Activated T-helper 2 cell treated with anti-CD3 and anti-CD28 coated beads, Interferon-gamma antibody, Interleukin-2, Interleukin-4, amounts not matched to agents 10 μg/mL and 5 μg/mL and 100 μg/mL, durations not matched to agents 14 hours and 24 hours and 36 hours (primary cell): ENCODE results near the gene PPFIBP2. TPM values are rescaled to one million over a fixed set of nuclear protein-coding genes. Genes with fewer than 3 reads are reported as not detected.

ENCODE experiments used
- DNase-seq: peaks from one replicate; pipeline ENCODE4 v3.0.0; 2021; ENCODE audit warnings: low spot score
- H3K27ac Mint-ChIP-seq: one replicate; pipeline ENCODE4 v1.8.0; 2021; ENCODE audit warnings: mixed read lengths
- H3K27me3 Mint-ChIP-seq: one replicate; pipeline ENCODE4 v1.8.0; 2021; ENCODE audit warnings: low read depth, mixed read lengths
- H3K36me3 Mint-ChIP-seq: one replicate; pipeline ENCODE4 v1.8.0; 2021; ENCODE audit warnings: low read depth, mixed read lengths
- H3K4me1 Mint-ChIP-seq: one replicate; pipeline ENCODE4 v1.8.0; 2021; ENCODE audit warnings: low read depth, mixed read lengths
- H3K4me3 Mint-ChIP-seq: one replicate; pipeline ENCODE4 v1.8.0; 2021; ENCODE audit warnings: low read depth, mild to moderate bottlenecking, moderate library complexity, mixed read lengths
- H3K9me3 Mint-ChIP-seq: one replicate; pipeline ENCODE4 v1.8.0; 2021; ENCODE audit warnings: mixed read lengths
- intact Hi-C: fragments of 100-400 bp; cut with micrococcal nuclease; formaldehyde crosslinking; loops from one replicate; pipeline ENCODE4 v1.15.1; 2023
- total RNA-seq: library from RNA; stranded (reverse); gene quantifications from 2 replicates; pipeline ENCODE4 v1.2.3, GENCODE V29; 2022

Gene PPFIBP2
- total RNA-seq, 1 donor from 2014 or later, result 1.1 TPM

DNA sequence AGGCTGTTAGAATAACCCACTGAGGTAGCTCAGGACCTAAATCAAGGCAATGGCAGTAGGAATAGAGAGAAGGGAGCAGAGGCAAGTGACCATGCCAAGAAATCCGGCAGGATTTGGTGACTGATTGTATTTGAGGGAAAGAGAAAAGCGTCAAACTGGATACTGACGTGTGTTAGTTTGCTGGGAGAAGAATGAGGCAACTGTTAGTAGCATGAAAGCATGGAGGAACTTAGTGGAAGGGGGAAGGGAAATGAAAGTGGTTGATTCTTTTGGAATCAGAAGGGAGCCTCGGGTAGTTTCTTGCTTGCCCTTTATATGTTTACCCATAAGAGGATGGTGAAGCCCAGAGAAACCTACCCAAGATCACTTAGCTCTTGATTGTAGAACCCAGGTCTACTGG lies 8.3 kb downstream of the PPFIBP2 start:
- Mint-ChIP-seq H3K4me1 (peaks cover 7% of the 10 kb centered on the region), H3K27ac (no peak overlapping the region), H3K4me3 (no peak overlapping the region), H3K27me3 (peaks cover 7% of the 10 kb centered on the region), H3K9me3 (no peaks in the 10 kb centered on the region), H3K36me3 (no peaks in the 10 kb centered on the region)
- DNase-seq, result no peak
- intact Hi-C loops, result no loop called here

- Mint-ChIP-seq H3K4me3 (no peak overlapping the region), H3K9me3 (no peaks in the 10 kb centered on the region), H3K36me3 (no peaks in the 10 kb centered on the region), H3K4me1 (peaks cover 11% of the 10 kb centered on the region), H3K27ac (no peak overlapping the region), H3K27me3 (peaks cover 5% of the 10 kb centered on the region)
- DNase-seq, result no peak
- intact Hi-C loops, result no loop called here
Measured at GRCh38 chr11:7522546-7522945, 8.7 kb downstream of the PPFIBP2 start.

- intact Hi-C loops, result no loop called here
- H3K27ac Mint-ChIP-seq, result no peak overlapping the region
- peaks cover 3% of the 10 kb centered on the region for H3K27me3 Mint-ChIP-seq
- no peaks in the 10 kb centered on the region for H3K9me3 Mint-ChIP-seq
- no peak overlapping the region for H3K4me3 Mint-ChIP-seq
- H3K4me1 Mint-ChIP-seq, result peaks cover 16% of the 10 kb centered on the region
- no peaks in the 10 kb centered on the region for H3K36me3 Mint-ChIP-seq
- no peak for DNase-seq
Measured at GRCh38 chr11:7523416-7524210, 9.8 kb downstream of the PPFIBP2 start.

GRCh38 chr11:7524462-7525235 lies 10.8 kb downstream of the PPFIBP2 start:
- intact Hi-C loops, result no loop called here
- no peak overlapping the region for H3K27ac Mint-ChIP-seq
- H3K27me3 Mint-ChIP-seq, result peaks cover 3% of the 10 kb centered on the region
- no peaks in the 10 kb centered on the region for H3K36me3 Mint-ChIP-seq
- no peak overlapping the region for H3K4me3 Mint-ChIP-seq
- peaks cover 16% of the 10 kb centered on the region for H3K4me1 Mint-ChIP-seq
- no peaks in the 10 kb centered on the region for H3K9me3 Mint-ChIP-seq
- DNase-seq, result no peak

DNA sequence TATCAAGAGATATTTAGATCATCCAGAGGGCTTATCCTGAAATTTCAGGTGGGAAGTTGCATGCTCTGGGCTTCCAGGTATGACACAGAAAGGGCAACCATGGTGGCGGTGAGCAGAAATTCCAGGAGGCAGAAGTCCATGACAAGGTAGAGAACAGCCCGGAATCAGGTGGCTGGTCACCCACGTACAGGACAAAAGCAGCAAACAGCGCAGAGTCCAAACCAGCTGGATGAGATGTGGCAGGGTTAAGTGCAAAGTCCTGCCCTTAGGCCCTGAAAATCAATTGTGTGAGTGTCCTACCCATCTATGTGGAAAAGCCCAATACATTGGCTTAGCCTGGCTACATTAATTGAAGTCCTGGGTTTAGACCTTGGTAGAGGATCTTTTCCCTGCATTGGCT lies 11.6 kb downstream of the PPFIBP2 start:
- peaks cover 16% of the 10 kb centered on the region for H3K4me1 Mint-ChIP-seq
- no peak overlapping the region for H3K4me3 Mint-ChIP-seq
- no peak overlapping the region for H3K27ac Mint-ChIP-seq
- H3K27me3 Mint-ChIP-seq, result peaks cover 3% of the 10 kb centered on the region
- intact Hi-C loops, result no loop called here
- H3K9me3 Mint-ChIP-seq, result no peaks in the 10 kb centered on the region
- DNase-seq, result no peak
- no peaks in the 10 kb centered on the region for H3K36me3 Mint-ChIP-seq

DNA sequence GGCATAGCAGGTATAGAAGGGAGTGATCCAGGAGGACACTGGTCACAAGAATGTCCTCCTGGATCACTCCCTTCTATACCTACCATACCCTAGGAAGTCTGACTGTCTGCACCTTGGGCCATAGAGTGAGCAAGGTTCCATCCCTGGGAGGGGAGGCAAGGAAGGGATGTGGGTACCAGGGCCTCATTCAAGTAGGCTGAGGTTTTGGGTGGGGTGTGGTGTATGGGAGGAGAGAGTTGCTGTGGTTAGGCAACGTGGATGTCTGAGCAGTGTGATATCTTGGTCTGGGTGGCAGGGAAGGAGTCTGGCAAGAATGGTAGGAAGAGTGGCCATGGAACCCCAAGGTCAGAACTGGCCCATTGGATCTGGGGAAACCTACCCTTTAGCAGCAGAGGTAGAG lies 13.2 kb downstream of the PPFIBP2 start:
- DNase-seq, result peak; percentile 26
- H3K4me3 Mint-ChIP-seq, result no peak overlapping the region
- H3K4me1 Mint-ChIP-seq, result peaks cover 16% of the 10 kb centered on the region
- peaks cover 3% of the 10 kb centered on the region for H3K27me3 Mint-ChIP-seq
- no peak overlapping the region for H3K27ac Mint-ChIP-seq
- intact Hi-C loops, result no loop called here
- no peaks in the 10 kb centered on the region for H3K9me3 Mint-ChIP-seq
- no peaks in the 10 kb centered on the region for H3K36me3 Mint-ChIP-seq

DNA sequence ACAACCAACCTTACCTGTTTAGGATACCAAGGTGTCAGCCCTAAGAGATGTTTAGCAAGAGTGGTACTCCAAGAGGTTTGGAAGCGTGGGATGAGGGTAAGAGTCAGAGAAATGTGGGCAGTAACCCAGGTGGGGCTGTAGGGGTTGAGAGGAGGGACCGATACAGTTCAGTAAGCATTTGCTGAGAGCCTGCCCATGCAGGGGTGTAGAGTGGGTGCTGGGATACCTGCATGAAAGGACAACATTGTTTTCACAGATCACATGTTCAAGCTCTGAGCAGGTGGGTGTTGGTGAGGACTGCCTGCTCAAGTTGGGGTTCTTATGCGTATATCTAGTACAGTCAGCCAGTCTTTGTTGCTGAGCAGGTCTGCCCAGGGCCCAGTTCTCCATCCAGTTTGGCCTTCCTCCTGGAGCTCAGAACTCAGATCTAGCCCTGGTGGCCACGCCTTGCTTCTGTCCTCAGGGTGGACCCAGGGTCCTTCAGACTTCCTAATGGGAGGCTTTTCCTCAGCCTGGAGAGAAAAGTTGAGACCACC lies 14.8 kb downstream of the PPFIBP2 start:
- intact Hi-C loops, result no loop called here
- H3K4me1 Mint-ChIP-seq, result peaks cover 16% of the 10 kb centered on the region
- H3K27ac Mint-ChIP-seq, result no peak overlapping the region
- H3K4me3 Mint-ChIP-seq, result no peak overlapping the region
- peaks cover 3% of the 10 kb centered on the region for H3K27me3 Mint-ChIP-seq
- H3K36me3 Mint-ChIP-seq, result no peaks in the 10 kb centered on the region
- H3K9me3 Mint-ChIP-seq, result no peaks in the 10 kb centered on the region
- DNase-seq, result no peak

- no peaks in the 10 kb centered on the region for H3K27me3 Mint-ChIP-seq
- intact Hi-C loops, result no loop called here
- H3K4me3 Mint-ChIP-seq, result no peak overlapping the region
- peaks cover 11% of the 10 kb centered on the region for H3K4me1 Mint-ChIP-seq
- no peak overlapping the region for H3K27ac Mint-ChIP-seq
- no peaks in the 10 kb centered on the region for H3K9me3 Mint-ChIP-seq
- no peak for DNase-seq
- H3K36me3 Mint-ChIP-seq, result no peaks in the 10 kb centered on the region
Measured at GRCh38 chr11:7530013-7530640, 16.3 kb downstream of the PPFIBP2 start.

DNA sequence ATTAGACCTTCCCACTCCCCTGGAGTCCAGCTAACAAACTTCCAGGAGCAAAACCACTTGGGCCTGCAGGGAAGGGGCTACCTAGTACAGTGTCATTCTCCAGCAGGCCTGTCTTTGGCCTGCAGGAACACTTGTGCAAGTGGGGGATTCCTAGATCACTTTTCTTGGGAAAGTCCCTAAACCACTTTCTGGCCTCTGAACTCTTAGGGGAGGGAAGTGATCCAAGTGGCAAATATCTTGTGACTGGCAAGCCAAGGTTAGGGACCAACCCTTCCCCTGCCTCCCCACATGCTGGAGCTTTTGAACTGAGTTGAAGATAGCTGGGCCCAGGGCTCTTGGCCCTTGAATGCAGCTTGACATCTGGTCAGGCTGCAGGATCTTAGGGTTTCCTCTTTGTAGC lies 17.2 kb downstream of the PPFIBP2 start:
- H3K9me3 Mint-ChIP-seq, result no peaks in the 10 kb centered on the region
- peaks cover 11% of the 10 kb centered on the region for H3K4me1 Mint-ChIP-seq
- DNase-seq, result no peak
- intact Hi-C loops, result no loop called here
- no peaks in the 10 kb centered on the region for H3K27me3 Mint-ChIP-seq
- no peak overlapping the region for H3K4me3 Mint-ChIP-seq
- H3K27ac Mint-ChIP-seq, result no peak overlapping the region
- H3K36me3 Mint-ChIP-seq, result no peaks in the 10 kb centered on the region

DNA sequence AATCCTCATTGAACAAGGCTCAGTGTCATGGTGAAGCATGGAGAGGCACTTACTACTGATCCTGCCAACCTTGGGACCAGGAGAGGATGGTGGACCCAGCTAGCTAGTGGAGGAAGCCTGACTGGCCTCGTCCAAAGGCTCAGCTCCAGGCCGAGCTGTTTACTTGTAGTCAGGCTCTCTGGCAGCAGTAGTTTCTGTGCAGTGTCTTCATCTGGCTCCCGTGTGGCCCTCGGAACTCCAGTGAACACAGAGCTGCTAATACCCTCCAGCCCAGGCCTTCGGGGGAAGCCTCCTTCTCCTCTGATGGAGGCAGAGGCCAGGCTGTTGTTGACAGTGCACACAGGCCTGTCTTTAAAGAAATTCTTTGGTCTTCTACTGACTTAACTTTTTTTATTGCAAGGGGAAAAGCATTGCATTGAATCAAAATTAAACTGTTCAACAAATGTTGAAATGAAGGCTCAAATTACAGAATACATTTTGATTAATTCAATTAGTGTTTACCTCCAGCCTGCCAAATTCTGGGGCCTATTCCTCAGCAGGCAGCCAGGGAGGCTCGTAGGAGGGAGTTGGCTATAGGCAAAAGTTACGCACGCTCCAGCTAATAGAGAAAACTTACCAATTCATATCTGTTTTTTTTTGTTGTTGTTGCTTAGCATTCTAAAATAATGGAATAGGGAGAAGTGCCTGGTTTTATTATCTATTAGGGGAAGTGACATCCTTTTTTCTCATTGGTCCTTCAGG lies 18.8 kb downstream of the PPFIBP2 start:
- H3K27me3 Mint-ChIP-seq, result peaks cover 6% of the 10 kb centered on the region
- peaks cover 4% of the 10 kb centered on the region for H3K4me1 Mint-ChIP-seq
- intact Hi-C loops, result no loop called here
- no peaks in the 10 kb centered on the region for H3K36me3 Mint-ChIP-seq
- H3K9me3 Mint-ChIP-seq, result no peaks in the 10 kb centered on the region
- no peak overlapping the region for H3K27ac Mint-ChIP-seq
- DNase-seq, result no peak
- no peak overlapping the region for H3K4me3 Mint-ChIP-seq

DNA sequence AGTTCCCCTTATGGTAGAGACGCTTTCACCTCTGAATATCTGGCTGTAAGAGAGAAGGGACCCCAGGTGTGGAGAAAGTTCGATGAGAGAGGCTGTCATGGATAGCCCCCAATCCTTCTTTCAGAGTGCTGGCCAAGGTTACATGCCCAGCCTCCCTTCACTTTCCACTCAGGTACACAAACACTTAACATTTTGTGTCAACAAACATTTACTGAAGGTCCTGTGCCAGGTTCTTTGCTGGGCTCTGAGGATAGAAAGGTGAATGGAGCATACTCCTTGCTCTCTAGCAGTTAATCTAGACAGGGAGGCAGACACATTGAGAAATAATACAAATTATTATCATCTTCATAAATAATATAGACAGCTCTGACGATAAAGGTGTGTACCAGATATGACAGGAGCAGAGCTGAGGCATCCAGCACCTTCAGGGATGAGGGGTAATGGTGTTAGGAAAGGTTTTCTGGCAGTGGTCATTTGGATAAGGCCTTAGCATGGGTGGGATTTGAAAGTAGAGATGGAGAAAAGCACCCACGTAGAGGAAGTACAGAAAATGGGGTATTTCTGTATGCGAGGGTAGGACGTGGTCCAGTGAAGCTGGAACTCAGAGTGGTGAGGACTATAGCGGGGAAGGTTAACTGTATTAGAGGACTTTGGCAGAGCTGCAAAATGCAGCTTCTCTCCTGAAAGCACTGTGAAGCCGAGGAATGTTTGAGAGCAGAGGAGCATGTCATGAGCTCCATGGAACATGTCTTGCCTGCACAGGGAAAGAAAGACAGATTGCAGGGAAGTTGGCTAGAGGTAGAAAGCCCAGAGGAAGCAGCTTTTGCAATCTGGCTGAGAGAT lies 19.6 kb downstream of the PPFIBP2 start:
- H3K27ac Mint-ChIP-seq, result no peak overlapping the region
- intact Hi-C loops, result no loop called here
- no peaks in the 10 kb centered on the region for H3K9me3 Mint-ChIP-seq
- no peaks in the 10 kb centered on the region for H3K36me3 Mint-ChIP-seq
- DNase-seq, result no peak
- H3K4me3 Mint-ChIP-seq, result no peak overlapping the region
- H3K4me1 Mint-ChIP-seq, result no peaks in the 10 kb centered on the region
- H3K27me3 Mint-ChIP-seq, result peaks cover 6% of the 10 kb centered on the region

DNA sequence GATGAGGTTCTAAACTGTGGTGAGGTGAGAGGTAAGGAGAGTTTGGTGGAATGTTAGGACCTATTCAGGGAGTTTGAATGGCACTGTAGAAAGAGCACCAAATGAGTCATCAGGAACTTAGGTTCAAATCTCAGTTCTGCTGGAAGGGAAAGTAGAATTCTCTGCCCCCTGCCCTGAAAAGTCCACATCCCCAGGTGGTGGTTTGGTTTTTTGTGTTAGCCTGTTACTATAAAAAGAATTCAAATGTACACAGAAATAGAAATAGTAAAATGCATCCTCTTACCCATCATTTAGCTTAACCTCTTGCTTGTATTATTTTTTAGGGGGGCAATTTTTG lies 20.2 kb downstream of the PPFIBP2 start:
- Mint-ChIP-seq H3K4me1 (no peaks in the 10 kb centered on the region), H3K36me3 (no peaks in the 10 kb centered on the region), H3K27ac (no peak overlapping the region), H3K27me3 (peaks cover 6% of the 10 kb centered on the region), H3K9me3 (no peaks in the 10 kb centered on the region), H3K4me3 (no peak overlapping the region)
- intact Hi-C loops, result no loop called here
- DNase-seq, result no peak
